Embryonic facial prominence (tissue), 1 donor: ENCODE data around the gene SH3BP5L.
A peak's percentile ranks its signal among the peaks of the same experiment; 100 is the strongest.

ENCODE experiments used
- DNase-seq: peaks from one replicate; pipeline ENCODE4 v3.0.0-alpha.2; 2016; ENCODE audit errors: extremely low spot score

SH3BP5L gene

DNA sequence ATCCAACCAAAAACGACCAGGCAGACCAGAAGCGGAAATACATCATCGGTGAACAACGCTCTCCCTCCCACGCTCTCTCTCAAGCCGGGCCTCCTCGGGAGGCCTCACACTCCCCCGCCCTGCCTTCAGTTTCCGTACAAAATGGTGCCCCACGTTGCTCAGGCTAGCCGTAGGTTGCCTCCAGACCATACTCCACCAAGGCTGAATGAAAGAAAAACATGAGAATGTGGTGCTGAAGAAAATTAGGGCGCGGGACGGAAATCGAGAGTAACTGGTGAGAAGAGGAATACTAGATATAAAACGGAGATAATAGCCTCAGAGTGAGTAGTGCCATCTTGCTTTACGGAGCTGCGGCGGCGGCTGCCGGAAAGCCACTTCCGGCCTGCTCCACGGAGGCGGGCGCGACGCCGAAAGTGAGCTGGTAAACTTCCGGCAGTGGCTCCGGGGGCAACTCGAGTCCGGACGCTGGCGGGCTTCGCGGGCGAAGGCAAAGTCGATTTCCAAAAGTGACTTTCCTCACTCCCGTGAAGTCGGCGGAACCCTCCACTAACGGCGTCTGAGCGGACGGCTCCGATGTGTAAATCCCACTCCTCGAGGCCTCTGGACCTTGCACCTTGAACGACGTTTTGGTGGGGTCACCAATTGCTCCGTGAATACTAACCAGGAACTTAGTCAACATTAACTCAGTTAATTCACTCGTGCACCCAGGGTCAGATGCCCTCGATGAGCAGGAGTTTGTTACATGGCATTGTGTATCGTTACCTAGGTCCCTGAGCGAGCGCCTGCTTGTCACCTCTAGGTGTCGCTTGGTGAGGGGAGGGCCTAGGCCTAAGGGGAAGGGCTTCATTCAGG lies at the start of gene SH3BP5L:
Gene SH3BP5L, minus strand, starts transcription at position 7 of the 852 bp plus-strand sequence. CDS start 980 bp downstream, outside the sequence.
- DNase-seq, result peak; percentile 96

DNA sequence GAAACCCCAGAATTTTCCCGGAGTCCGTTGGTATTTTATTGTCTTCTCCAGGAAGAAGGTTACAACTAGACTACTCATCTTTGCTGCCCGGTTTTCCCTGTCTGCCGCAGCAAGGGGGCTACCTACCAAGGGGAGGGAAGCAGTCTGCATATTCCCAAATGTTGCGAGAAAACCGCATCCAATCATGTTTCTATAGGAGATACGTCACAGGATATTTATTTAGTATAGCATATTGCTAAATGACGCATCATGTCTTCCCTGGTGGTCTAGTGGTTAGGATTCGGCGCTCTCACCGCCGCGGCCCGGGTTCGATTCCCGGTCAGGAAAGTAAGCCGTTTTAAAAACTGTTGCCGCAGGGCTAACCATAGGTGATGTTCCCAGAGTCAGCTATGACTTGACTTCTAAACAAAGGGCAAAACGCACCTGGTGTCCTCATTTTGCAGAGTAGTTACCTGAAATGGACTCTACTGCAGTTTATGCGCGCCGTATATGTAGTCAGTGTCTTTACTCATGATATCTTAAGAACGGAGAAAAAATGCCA lies 48.3 kb upstream of the SH3BP5L start:
- DNase-seq, result peak; percentile 85

- peak; percentile 90 for DNase-seq
Observed at GRCh38 chr1:248873409-248873992, 47.8 kb upstream of the SH3BP5L start.

DNA sequence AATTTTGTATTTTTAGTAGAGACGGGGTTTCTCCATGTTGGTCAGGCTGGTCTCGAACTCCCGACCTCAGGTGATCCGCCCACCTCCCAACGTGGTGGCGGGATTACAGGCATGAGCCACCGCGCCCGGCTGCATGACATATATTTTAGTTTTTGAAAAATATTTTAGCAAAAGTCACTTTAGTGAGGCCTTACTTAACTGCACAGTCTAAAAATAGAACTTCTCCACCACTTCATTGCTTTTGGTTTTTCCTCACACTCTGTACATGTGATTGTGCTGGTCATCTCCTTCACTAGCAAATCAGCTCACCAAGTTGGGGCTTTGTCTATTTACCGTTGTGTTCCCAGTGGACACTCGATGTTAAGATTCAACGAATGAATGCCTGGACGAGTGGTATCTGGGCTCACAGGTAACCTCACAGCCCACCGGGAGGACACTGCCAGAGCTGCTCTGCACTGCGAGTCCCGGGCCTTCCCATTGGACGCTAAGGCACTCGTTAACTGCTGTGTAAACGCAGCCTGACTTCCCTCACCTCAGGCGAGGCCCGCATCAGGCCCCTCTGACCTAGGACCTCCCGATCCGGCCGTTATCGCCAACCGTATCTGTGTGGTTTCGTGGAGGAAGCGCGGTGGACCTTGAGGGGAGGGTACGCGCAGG lies 47.2 kb upstream of the SH3BP5L start:
- DNase-seq, result peak; percentile 36

GRCh38 chr1:248871837-248872401 lies 46.2 kb upstream of the SH3BP5L start:
- DNase-seq, result no peak

DNA sequence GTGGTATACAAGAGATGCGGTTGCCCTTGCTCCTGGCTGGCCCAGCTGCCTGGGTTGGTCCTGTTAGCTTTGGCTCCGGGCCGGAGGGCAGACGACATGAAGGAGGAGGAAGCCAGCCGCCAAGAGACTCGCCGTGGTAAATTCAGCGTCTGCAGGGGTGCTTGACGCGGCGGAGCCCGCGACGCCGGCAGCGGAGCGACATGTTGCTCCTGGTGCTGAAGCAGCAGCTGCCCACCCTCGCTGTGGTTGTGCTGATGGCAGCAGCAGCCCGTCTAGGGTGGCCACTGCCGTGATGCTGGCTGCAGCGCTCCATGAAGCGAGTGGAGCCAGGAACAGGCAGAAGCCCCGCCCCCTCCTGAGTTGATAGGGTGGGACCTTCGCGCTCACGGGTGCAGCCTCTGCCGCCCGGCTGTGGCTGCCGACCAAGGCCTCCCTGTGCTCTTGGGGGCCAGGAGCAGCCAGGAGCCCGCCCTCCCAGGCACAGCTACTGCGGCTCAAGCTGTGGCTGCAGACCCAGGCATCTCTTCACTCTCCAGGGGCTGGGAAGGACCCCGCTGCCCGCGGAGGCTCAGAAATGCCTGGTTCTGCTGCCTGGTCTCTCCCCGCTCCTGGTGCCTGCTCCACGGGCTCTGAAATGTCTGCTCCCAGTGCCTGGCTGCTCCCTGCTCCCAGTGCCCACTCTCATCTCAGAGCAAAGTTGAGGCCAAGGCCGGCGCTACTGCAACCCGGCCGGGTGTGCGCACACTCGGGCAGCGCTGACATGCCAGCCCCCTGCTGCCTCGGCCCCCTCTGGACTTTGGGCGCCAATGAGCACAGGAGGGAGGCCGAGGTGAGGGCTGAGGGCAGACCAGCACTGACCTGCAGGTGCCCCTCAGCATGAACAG lies 37.5 kb upstream of the SH3BP5L start:
- DNase-seq, result peak; percentile 22

DNA sequence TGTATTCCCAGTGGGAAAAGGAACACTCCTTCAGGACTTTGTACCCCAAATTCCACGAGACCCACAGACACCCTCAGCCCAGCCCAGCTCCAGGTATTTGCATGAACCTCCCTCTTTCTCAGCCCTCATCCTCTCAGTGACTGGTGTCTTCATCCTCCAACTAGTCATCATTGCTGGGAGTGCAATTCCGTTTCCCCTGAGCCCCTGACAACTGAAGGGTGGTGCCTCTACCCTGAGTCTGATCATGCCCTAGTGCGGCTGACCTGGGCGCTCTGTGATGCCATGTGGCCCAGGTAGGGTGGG lies 36.9 kb upstream of the SH3BP5L start:
- no peak for DNase-seq

- DNase-seq, result no peak
Observed at GRCh38 chr1:248861616-248862015, 35.9 kb upstream of the SH3BP5L start.

- DNase-seq, result no peak
Observed at GRCh38 chr1:248860007-248860406, 34.3 kb upstream of the SH3BP5L start.

DNA sequence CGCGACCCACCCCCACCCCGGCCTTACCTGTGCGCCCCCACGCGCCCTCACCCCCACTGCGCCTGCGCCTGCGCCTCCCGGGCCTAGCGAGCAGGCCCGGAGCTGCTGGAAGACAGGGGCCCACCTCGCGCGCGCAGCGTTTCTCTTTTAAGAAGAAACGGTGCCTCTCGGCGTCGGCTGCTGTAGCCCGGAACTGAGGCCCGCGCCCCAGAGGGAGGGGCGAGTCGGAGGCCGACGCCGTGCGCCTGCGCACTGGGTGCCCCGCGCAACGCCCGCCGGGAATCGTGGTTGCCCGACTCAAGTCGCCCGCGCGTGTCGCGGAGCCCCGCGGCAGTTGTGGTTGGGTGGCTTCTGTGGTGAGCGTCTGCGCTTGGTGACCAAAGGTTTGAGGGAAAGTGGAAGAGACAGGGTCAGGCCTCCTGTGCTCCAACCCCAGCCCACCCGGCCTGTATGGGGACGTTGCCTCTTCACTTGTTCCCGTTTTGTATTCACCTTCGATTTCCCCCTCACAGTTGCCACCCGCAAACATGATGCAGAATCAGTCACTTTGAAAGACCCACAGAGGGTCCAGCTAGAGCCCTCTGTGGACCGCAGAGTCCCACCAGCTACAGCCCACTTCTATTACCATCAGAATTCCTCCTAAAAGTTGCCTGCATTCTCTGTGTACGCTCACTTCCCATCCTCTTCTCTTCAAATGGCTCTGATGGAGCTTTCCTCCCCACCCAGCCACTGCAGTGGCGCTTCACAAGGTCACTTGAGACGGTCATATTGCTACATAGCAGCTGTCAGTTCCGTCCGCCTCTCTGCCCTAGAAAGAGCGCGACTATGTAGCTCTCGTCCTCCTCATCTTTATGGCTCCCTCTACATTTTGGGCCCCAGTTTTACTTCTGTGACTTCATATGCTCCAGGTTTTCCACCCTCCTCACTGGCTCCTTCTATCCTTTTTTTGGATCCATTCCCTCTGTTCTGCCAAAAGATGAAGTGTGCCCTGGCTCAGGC lies 33.5 kb upstream of the SH3BP5L start, which contains the start of gene ZNF692:
Gene ZNF692, minus strand, starts transcription at position 195 of the 999 bp plus-strand sequence. CDS start 776 bp downstream, outside the sequence.
- peak; percentile 95 for DNase-seq

- no peak for DNase-seq
Observed at GRCh38 chr1:248858096-248858890, 32.6 kb upstream of the SH3BP5L start.

DNA sequence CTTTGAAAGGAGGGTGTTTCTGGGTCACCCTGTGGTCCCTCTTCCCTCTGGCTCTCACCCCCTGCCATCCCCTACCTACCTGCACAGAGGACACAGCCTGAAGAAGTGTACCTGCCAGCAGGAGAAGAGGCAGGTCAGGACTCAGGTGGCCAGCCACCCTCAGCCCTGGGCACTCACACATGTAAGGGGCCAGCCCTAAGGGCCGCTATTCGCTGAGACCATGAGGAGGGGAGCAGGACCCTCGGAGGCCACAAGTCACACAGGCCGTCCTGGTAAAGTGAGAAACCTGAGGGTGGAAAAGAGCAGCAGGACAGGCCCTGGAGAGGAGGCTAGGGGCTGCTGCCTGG lies 32.0 kb upstream of the SH3BP5L start:
- DNase-seq, result no peak

- DNase-seq, result no peak
Observed at GRCh38 chr1:248857201-248857600, 31.5 kb upstream of the SH3BP5L start.

GRCh38 chr1:248856176-248856575 lies 30.5 kb upstream of the SH3BP5L start:
- no peak for DNase-seq

DNA sequence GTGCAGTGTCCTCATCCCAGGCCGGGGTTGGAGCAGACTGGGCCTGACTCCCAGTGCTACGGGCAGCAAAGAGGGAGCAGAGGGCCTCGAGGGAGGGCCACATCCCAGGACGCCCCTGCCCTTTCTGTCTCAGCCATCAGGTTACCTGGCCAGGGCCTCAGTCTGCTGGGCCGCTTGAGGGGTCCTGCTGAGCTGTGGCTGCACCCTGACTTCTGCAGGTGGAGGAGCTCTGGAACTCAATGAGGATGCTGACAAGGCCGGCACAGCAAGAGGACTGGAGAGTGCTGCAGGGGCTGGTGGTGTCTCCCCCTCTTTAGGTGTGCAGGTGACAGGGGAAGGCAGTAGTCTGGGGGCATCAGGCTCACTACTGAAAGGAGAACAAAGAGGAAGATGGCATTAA lies 29.9 kb upstream of the SH3BP5L start:
- DNase-seq, result no peak

GRCh38 chr1:248853663-248854375 lies 28.1 kb upstream of the SH3BP5L start:
- no peak for DNase-seq

DNA sequence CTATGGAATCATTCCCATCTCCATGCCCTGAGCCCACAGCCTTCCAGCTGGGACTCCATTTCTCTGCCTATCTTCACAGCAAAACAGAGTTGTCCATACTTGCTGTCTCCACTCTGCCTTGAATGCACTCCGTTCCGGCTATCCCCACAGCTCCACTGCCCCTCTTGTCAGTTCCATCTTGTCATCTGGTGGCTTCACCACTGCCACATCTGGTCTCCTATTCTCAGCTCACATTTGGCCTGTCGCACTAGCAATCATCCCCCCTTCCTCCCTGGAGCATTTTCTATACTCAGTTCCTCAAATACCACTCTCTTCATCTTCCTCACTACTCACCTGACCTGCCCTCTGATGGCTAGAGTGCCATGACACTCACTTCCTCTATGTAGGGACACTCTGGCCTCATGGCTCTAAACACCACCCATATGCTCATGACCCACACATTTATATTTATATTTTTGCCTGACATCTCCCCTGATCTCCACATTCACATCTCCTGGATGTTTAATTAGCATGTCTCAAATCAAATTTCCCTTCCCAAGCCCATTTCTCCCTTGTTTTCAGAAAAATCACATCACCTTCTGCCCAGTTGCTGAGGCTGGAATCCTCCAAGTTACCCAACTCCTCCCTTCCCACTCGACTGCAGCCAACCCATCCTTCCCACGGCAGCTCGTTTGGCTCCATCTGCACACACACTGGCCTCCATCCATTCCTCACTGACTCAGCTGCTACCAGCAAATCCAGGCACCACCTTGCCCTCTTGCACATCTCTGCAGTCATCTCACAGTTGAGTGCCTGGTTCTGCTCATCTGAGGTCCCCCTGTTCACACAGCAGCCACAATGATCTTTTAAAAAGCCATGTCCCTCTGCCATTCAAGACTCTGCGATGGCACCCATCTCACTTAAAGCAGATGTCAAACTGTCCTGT lies 27.0 kb upstream of the SH3BP5L start:
- no peak for DNase-seq
